Activated naive CD8-positive, alpha-beta T cell treated with anti-CD3 and anti-CD28 coated beads for 36 hours (primary cell): ENCODE measurements around the gene PGGHG. TPM values are rescaled to one million over a fixed set of nuclear protein-coding genes. Genes with fewer than 3 reads are reported as not detected.
"Not testable (repeated sequence)": the region's sequence is repeated elsewhere in the genome, so short reads cannot be mapped to it uniquely, and the experiment has no call there.

Source experiments
- DNase-seq: peaks from one replicate; pipeline ENCODE4 v3.0.0; 2021
- H3K27ac Mint-ChIP-seq: one replicate; pipeline ENCODE4 v1.8.0; 2022; ENCODE audit warnings: mild to moderate bottlenecking, moderate library complexity, mixed read lengths
- H3K27me3 Mint-ChIP-seq: one replicate; pipeline ENCODE4 v1.8.0; 2022; ENCODE audit warnings: mild to moderate bottlenecking, mixed read lengths
- H3K36me3 Mint-ChIP-seq: one replicate; pipeline ENCODE4 v1.8.0; 2021; ENCODE audit warnings: mild to moderate bottlenecking, mixed read lengths
- H3K4me1 Mint-ChIP-seq: one replicate; pipeline ENCODE4 v1.8.0; 2021; ENCODE audit warnings: mixed read lengths
- H3K4me3 Mint-ChIP-seq: one replicate; pipeline ENCODE4 v1.8.0; 2022; ENCODE audit warnings: mild to moderate bottlenecking, moderate library complexity, mixed read lengths
- H3K9me3 Mint-ChIP-seq: one replicate; pipeline ENCODE4 v1.8.0; 2022; ENCODE audit warnings: mixed read lengths
- total RNA-seq, 2 experiments: library from RNA; stranded (reverse); gene quantifications; one replicate each; pipeline ENCODE4 v1.2.3, GENCODE V29; 2021

The PGGHG gene
- total RNA-seq, 2 experiments from 2014 or later, result 206 to 209 TPM

DNA sequence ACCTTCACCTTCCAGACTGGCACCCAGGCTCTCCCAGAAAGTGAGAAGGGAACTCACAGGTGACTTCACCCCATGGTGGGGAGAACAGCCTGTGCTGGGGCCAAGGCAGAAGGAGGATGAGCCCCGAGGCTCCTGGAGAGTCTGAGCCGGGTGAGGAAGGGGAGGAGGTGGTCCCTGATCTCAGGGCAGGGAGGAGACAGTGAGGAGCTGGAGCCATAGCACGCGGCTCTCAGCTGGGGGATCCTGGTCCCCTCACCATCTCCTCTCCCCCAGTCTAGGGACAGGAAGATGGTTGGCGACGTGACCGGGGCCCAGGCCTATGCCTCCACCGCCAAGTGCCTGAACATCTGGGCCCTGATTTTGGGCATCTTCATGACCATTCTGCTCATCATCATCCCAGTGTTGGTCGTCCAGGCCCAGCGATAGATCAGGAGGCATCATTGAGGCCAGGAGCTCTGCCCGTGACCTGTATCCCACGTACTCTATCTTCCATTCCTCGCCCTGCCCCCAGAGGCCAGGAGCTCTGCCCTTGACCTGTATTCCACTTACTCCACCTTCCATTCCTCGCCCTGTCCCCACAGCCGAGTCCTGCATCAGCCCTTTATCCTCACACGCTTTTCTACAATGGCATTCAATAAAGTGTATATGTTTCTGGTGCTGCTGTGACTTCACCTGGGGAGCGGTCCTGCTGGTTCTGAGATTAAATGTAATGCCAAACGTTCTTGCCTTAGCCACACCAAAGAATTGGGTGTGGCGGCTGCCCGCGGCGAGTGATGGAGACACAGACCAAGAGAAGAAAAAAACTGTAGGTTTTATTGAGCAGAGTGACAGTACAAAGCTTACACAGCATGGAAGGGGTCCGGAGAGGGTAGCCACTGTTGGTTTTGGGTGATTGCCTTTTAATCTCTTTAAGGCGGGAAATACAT lies 20.1 kb downstream of the PGGHG start:
- peak; percentile 48 for DNase-seq
- not testable (repeated sequence) for H3K27me3 Mint-ChIP-seq, H3K9me3 Mint-ChIP-seq
- Mint-ChIP-seq H3K36me3 (peaks cover 24% of the 10 kb centered on the region), H3K27ac (peak overlapping the region; percentile 95), H3K4me1 (peaks cover 25% of the 10 kb centered on the region), H3K4me3 (peak overlapping the region; percentile 86)

DNA sequence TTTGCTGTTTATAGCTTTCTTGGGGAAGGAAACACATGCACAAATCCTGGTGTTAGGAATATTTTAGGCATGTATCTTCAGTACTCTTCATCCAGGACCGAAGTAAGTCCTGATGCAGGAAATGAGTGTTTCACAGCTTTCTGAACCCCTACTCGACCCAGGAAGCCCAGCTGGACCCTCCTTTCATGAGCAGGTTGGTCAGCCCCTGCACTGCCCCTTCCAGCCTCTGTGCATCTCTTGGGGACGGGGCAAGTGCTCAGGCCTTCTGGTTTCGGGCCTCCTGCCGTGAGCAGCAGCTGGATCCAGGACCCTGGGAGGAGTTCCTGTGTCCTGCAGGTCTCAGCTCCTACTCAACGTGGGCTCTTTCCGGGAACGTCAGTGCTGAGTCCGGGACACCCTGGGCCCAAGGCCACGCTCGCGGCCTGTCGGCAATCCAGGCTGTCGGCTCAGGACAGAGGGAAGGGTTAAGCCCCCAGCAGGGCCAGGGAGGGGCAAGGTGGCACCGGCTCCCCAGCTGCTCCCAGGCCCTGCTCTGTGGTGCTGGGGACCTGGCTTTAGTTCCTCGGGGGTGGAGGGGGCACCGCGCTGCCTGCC lies 21.1 kb downstream of the PGGHG start:
- peak overlapping the region; percentile 95 for H3K27ac Mint-ChIP-seq
- H3K36me3 Mint-ChIP-seq, result peaks cover 35% of the 10 kb centered on the region

DNA sequence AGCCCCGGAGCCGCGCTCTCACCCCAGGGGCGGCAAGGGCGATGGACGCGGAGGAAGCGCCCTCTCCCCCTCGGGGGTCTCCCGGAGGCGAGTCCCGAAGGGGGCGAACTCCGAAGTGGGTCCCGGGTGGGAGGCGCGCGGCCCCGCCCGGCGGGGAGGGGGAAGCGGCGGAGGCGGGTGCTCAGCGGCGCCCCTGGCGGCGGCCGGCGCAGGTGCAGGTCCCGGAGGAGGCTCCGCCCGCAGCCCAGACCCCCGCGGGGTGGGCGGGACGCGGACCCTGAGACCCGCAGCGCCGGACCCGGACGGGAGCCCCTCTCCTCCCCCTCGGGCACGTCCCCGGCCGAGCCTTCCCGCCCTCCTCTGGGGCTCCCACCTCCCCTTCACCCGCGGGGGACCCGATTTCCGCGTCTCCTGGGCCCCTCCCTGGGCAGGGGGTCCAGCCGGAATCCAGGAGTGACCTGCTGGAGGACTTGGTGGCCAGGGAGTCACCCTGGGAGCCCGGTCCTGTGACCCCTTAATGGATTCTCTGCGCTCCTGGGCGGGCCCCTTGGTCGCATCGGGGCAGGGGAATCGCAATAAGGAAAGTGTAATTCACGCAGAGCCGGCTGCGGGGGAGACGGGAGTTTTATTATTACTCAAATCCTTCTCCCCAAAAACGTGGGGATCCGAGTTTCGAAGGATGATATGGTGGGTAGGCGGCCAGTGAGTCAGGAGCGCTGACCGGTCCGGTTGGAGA lies 22.3 kb downstream of the PGGHG start:
- Mint-ChIP-seq H3K4me3 (peak overlapping the region; percentile 86), H3K36me3 (peaks cover 39% of the 10 kb centered on the region), H3K27ac (peak overlapping the region; percentile 96), H3K4me1 (peaks cover 19% of the 10 kb centered on the region)
- H3K27me3 Mint-ChIP-seq, H3K9me3 Mint-ChIP-seq: not testable (repeated sequence)
- peak; percentile 53 for DNase-seq

More for the DNA sequence above, 21.1 kb downstream of the PGGHG start:
- Mint-ChIP-seq H3K4me3 (peak overlapping the region; percentile 86), H3K4me1 (peaks cover 25% of the 10 kb centered on the region)
- not testable (repeated sequence) for DNase-seq, H3K9me3 Mint-ChIP-seq, H3K27me3 Mint-ChIP-seq

DNA sequence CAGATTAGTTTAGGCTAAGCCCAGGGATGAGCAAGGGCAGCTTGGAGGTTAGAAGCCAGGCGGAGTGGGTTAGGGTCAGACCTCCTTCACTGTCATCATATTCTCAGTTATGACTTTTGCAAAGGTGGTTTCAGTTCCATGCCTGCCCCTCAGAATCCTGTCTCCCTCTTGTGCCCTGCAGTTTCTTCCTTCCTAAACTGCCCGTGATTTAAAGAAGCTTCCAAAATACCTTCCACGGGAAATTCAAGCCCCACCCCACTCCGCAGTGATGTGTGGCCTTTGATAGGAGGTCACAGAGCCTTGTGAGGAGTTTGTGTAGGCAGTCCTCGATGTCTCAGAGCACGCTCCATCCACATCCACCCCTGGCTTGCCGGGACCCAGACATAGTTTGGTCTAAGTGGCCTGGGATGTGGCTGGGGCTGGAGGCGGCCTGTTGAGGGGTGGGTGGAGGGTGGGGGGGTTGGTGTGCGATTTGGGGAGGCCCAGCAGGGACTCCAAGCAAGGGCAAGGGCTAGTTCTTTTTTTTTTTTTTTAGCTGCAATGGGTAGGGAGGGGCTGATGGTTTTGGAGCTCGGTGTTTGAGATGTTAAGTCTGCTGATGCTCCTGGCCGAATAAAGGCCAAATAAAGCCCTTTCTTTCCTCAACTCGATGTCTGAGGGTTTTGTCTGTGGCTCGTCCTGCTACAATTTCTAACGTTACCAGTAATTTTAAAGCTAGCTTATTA lies 23.3 kb downstream of the PGGHG start:
- Mint-ChIP-seq H3K27ac (peak overlapping the region; percentile 96), H3K9me3 (no peaks in the 10 kb centered on the region), H3K4me1 (peaks cover 25% of the 10 kb centered on the region), H3K36me3 (peaks cover 50% of the 10 kb centered on the region), H3K4me3 (peak overlapping the region; percentile 86), H3K27me3 (peaks cover 6% of the 10 kb centered on the region)
- DNase-seq, result no peak

DNA sequence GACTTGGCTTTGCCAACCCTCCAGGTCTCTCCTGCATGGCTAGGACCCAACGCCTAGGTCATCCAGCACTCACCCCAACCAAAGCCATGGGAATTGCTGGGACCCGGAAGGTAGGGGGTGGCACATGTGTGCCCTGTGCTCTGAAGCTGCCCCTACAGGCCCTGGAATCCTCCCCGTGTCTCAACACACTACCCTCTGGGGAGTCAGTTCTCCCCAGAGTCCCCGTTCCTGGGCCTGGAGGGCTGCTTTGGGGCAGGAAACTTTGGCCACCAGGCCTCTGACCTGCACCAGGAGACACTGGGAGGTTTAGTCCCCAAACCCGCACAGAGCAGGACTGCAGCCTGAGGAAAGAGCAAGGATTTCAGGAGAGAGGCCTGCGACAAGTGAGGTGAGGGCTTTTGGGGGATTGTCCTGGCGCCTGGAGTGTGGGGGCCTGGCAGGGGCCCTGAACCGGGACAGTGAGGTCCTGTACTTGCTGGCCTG lies 24.4 kb downstream of the PGGHG start:
- peaks cover 54% of the 10 kb centered on the region for H3K36me3 Mint-ChIP-seq
- peak overlapping the region; percentile 86 for H3K4me3 Mint-ChIP-seq
- peaks cover 6% of the 10 kb centered on the region for H3K27me3 Mint-ChIP-seq
- H3K9me3 Mint-ChIP-seq, result no peaks in the 10 kb centered on the region
- H3K27ac Mint-ChIP-seq, result peak overlapping the region; percentile 96
- DNase-seq, result no peak
- peaks cover 28% of the 10 kb centered on the region for H3K4me1 Mint-ChIP-seq

DNA sequence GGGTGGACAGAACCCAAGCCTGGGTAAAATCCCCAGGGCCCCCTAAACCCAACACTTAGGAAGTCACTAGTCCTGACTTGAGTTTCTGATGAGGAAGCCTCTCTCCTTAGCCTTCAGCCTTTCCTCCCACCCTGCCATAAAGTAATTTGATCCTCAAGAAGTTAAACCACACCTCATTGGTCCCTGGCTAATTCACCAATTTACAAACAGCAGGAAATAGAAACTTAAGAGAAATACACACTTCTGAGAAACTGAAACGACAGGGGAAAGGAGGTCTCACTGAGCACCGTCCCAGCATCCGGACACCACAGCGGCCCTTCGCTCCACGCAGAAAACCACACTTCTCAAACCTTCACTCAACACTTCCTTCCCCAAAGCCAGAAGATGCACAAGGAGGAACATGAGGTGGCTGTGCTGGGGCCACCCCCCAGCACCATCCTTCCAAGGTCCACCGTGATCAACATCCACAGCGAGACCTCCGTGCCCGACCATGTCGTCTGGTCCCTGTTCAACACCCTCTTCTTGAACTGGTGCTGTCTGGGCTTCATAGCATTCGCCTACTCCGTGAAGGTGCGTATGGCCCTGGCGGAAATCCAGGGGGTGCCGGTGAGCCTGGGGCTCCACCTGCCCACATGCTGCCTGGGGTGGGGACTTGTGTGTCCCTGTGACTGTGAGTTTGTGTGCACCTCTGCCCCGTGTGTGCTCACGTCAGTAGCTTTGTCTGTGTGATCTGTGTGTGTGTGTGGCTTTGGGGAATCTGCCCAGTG lies 25.0 kb downstream of the PGGHG start, which contains the start of gene IFITM1:
TSS of gene IFITM1 (plus strand) at position 254 of the 767 bp plus-strand sequence. CDS start at position 385, 131 bp downstream.
- Mint-ChIP-seq H3K27me3 (peaks cover 6% of the 10 kb centered on the region), H3K36me3 (peaks cover 48% of the 10 kb centered on the region), H3K27ac (peak within 1 kb of the TSS; percentile 96), H3K4me1 (peaks cover 28% of the 10 kb centered on the region), H3K4me3 (peak within 1 kb of the TSS; percentile 86), H3K9me3 (no peaks in the 10 kb centered on the region)
- DNase-seq, result peak; percentile 67

DNA sequence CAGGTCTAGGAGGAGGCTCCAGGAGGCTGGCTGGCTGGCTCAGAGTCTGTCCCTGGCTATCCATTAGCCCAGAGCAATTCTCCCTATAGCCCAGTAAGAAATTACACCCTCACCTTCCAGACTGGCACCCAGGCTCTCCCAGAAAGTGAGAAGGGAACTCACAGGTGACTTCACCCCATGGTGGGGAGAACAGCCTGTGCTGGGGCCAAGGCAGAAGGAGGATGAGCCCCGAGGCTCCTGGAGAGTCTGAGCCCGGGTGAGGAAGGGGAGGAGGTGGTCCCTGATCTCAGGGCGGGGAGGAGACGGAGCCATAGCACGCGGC lies 25.6 kb downstream of the PGGHG start:
- H3K9me3 Mint-ChIP-seq, DNase-seq, H3K27me3 Mint-ChIP-seq: not testable (repeated sequence)
- Mint-ChIP-seq H3K36me3 (peaks cover 46% of the 10 kb centered on the region), H3K4me1 (peaks cover 28% of the 10 kb centered on the region), H3K4me3 (peak overlapping the region; percentile 86), H3K27ac (peak overlapping the region; percentile 96)

DNA sequence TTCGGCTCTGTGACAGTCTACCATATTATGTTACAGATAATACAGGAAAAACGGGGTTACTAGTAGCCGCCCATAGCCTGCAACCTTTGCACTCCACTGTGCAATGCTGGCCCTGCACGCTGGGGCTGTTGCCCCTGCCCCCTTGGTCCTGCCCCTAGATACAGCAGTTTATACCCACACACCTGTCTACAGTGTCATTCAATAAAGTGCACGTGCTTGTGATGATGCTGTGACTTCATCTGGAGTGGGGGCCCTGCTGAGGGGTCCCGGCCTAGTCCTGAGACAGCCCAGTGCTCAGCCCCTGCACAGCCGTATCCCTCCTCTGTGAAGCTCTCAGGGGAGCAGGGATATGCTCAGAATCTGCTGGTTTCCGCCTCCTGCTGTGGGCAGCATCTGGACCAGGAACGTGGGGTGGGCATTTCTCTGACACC lies 26.1 kb downstream of the PGGHG start:
- Mint-ChIP-seq H3K27ac (peak overlapping the region; percentile 96), H3K36me3 (peaks cover 46% of the 10 kb centered on the region), H3K27me3 (peaks cover 6% of the 10 kb centered on the region), H3K4me1 (peaks cover 30% of the 10 kb centered on the region), H3K9me3 (no peaks in the 10 kb centered on the region), H3K4me3 (peak overlapping the region; percentile 86)
- no peak for DNase-seq

DNA sequence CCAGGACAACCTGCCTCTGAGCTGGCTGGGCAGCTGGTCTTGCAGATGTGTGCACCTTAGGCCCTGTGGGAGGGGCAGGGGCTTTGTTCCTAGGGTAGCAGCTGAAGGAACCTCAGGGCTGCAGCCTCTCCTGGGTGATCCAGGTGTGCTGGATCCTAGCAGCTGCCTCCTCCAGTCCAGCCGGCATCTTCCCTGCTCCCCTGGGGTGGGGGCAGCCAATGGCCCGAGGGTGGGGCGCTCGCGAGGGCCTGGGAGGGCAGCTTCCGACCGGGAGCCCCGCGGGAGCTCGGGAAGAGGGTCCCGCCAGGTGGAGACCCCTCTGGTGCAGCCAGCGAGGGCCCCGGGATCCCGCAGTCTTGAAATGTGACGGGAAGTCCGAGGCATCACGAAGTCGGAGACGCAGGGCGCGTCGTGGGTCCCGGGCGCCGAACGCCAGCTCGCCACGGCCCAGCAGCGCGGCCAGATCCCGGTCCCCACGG lies 26.6 kb downstream of the PGGHG start:
- Mint-ChIP-seq H3K4me3 (peak overlapping the region; percentile 86), H3K36me3 (peaks cover 51% of the 10 kb centered on the region), H3K4me1 (peaks cover 34% of the 10 kb centered on the region), H3K27ac (peak overlapping the region; percentile 96), H3K9me3 (no peaks in the 10 kb centered on the region), H3K27me3 (peaks cover 6% of the 10 kb centered on the region)
- DNase-seq, result no peak

DNA sequence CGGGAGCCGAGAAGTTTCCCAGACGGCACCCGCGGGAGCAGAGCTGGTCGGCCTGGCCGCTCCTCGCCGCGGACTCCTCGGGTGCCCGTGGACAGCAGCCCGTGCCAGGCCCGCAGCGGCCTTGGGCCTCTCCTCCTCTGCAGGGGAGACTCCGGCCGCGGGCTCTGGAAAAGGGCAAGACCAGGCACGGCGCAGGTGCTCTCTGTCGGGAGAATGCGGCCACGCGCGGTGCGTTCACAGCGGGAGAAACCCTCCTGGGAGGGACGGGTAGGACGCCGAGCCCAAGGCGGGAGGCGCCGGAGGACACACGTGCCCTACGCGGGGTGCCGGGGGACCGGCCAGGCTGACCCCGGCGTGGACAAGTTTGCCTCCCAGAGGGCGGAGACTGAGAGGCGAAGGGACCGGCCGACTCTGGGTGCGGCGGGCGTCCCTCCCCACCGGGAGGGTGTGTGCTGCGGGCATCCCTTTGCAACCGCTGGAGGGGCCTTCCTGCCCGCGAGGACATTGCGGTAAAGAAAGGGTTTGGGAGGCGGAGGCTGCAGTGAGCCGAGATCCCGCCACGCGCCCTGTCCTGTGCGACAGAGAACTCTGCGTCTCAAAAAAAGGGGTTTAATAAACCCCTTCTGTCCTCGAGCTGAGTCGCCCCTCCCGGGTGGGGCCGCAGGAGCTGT lies 27.2 kb downstream of the PGGHG start:
- H3K4me1 Mint-ChIP-seq, result peaks cover 35% of the 10 kb centered on the region
- peak overlapping the region; percentile 92 for H3K4me3 Mint-ChIP-seq
- peaks cover 53% of the 10 kb centered on the region for H3K36me3 Mint-ChIP-seq
- DNase-seq, result no peak
- H3K27ac Mint-ChIP-seq, result peak overlapping the region; percentile 97
- H3K27me3 Mint-ChIP-seq, result peaks cover 6% of the 10 kb centered on the region
- H3K9me3 Mint-ChIP-seq, result no peaks in the 10 kb centered on the region

DNA sequence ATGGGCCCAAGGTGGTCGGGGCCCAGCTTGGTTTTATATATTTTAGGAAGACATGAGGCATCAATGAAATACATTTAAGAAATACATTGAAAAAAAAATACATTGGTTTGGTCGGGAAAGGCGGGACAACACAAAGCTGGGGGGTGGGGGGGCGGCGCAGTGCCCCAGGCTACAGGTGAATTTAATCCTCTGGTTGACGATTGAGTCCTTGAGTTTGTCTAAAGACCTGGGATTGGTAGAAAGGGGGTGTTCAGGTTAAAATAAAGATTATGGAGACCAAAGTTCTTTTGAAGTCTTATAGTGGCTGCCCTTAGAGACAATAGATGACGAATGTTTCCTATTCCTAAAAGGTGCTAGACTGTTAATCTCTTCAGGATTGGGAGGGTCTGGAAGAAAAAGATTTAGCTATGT lies 28.0 kb downstream of the PGGHG start:
- peaks cover 53% of the 10 kb centered on the region for H3K36me3 Mint-ChIP-seq
- no peaks in the 10 kb centered on the region for H3K9me3 Mint-ChIP-seq
- H3K27ac Mint-ChIP-seq, result peak overlapping the region; percentile 97
- H3K4me1 Mint-ChIP-seq, result peaks cover 33% of the 10 kb centered on the region
- peak overlapping the region; percentile 92 for H3K4me3 Mint-ChIP-seq
- peaks cover 6% of the 10 kb centered on the region for H3K27me3 Mint-ChIP-seq
- DNase-seq, result no peak

DNA sequence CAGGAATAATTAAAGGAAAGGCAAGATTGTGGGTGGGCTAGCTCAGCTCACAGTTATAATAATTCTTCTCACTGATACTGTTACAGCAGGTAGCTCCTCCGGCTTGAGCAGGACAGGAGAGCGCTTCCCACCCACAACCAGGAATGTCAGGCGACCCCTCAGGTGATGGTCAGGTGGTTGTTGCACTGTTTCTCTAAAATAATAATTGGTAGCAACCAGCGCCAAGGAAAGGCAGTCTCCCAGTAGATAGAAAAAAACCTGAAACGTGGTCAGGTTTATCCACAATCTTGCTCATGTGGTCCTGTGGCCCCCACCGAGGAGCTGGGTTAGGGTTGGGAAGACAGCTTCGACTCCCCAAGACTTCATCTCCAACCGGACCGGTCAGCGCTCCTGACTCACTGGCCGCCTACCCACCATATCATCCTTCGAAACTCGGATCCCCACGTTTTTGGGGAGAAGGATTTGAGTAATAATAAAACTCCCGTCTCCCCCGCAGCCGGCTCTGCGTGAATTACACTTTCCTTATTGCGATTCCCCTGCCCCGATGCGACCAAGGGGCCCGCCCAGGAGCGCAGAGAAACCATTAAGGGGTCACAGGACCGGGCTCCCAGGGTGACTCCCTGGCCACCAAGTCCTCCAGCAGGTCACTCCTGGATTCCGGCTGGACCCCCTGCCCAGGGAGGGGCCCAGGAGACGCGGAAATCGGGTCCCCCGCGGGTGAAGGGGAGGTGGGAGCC lies 28.9 kb downstream of the PGGHG start:
- not testable (repeated sequence) for DNase-seq, H3K27me3 Mint-ChIP-seq, H3K9me3 Mint-ChIP-seq
- Mint-ChIP-seq H3K36me3 (peaks cover 53% of the 10 kb centered on the region), H3K27ac (peak overlapping the region; percentile 97), H3K4me1 (peaks cover 30% of the 10 kb centered on the region), H3K4me3 (peak overlapping the region; percentile 92)
